ENCODE data around the gene STAP2.

Gene STAP2

DNA sequence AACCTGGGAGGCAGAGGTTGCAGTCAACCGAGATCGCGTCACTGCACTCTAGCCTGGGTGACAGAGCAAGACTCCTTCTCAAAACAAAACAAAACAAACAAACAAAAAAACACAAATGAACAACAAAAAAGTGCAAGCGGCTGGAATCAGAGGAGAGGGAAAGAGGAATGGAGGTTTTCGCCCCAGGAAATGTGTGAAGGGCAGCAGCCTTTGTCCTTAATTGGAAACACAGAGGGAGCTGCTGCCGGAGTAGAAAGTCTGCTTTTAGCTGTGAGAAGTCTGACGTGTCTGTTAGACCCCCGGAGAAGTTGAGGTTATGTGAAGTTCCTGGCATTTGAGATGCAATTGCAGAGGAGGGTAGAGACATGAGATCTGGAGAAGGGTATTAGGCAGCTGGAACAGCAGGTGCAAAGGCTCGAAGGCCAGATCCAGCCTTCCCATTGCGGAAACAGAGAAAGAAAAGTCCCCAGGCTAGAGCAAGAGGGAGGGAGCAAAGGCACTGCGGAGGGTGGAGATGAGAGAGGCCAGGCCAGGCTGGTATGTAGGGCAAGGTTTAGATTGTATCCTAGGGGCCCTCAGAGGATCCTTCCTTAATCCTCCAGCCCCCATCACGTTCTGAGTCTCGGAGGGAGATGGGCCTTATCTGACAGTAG is 36.9 kb downstream of the STAP2 start:
- Histone ChIP-seq H3K27ac (ENCODE audit: low read length, poor library complexity, severe bottlenecking) (no peak overlapping the region), H4K8ac (ENCODE audit: low read length) (no peak overlapping the region), H3K18ac (ENCODE audit: low read depth in 1 of 2, low read length in 2 of 2) (no peak overlapping the region), H3K4me2 (ENCODE audit: low read length, poor library complexity, severe bottlenecking) (no peak overlapping the region), H3K79me1 (replicated peaks; ENCODE audit: low read length, poor library complexity, severe bottlenecking) (no peaks in the 10 kb centered on the region), H3K36me3 (ENCODE audit: control insufficient read depth in 1 of 2, insufficient read depth in 2 of 2, low read depth in 1 of 2, low read length in 2 of 2) (peaks cover 0 to 6% of the 10 kb centered on the region in 2 experiments), H2BK12ac (ENCODE audit: low read length in 2 of 2) (no peak overlapping the region), H4K91ac (ENCODE audit: low read length) (peak overlapping the region; percentile 27), H3K23ac (ENCODE audit: low read length in 2 of 2) (no peak overlapping the region), H2BK120ac (ENCODE audit: low read depth, low read length) (no peak overlapping the region), H2AK5ac (ENCODE audit: low read length, severe bottlenecking) (no peak overlapping the region), H2BK5ac (ENCODE audit: low read depth, low read length, poor library complexity, severe bottlenecking) (no peak overlapping the region), H3K9me3 (ENCODE audit: control insufficient read depth, low read length) (no peaks in the 10 kb centered on the region), H3K4me1 (ENCODE audit: control insufficient read depth, insufficient read depth, low read depth, low read length) (peaks cover 13% of the 10 kb centered on the region), H3K14ac (ENCODE audit: low read length in 2 of 2) (no peak overlapping the region), H2BK15ac (ENCODE audit: low read depth, poor library complexity, severe bottlenecking) (peak overlapping the region; percentile 48), H3K4me3 (ENCODE audit: insufficient read depth in 1 of 2, low read depth in 1 of 2, low read length in 2 of 2) (no peak overlapping the region), H3K27me3 (ENCODE audit: control insufficient read depth in 1 of 2, insufficient read depth in 1 of 2, low read length in 2 of 2) (peaks cover 0 to 28% of the 10 kb centered on the region in 2 experiments), H2AFZ (ENCODE audit: low read depth, low read length) (no peak overlapping the region), H3K4ac (ENCODE audit: low read depth in 1 of 2, low read length in 2 of 2) (no peak overlapping the region), H3K9ac (ENCODE audit: low read length) (no peak overlapping the region)
- 62% methylated on average over 8 of the region's 13 CpGs for WGBS
- no peak for DNase-seq

DNA sequence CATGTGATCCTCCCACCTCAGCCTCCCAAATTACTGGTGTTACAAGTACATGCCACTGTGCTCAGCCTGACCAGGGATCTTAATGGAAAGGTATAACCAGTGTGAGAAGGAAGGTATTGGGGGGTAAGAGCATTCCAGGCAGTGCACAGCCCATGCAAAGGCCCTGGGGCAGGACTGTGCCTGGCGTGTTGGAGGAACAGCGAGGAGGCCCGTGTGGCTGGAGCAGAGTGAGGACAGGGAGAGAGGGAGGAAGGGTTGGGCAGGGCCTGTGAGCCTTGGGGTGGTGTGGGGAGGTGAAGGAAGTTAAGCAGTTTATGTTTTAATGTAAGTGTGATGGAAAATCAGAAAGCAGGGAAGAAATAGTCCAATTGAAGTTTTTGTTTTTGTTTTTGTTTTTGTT is 38.0 kb downstream of the STAP2 start:
- Histone ChIP-seq H2BK120ac (ENCODE audit: low read depth, low read length) (no peak overlapping the region), H3K79me1 (replicated peaks; ENCODE audit: low read length, poor library complexity, severe bottlenecking) (no peaks in the 10 kb centered on the region), H3K23ac (ENCODE audit: low read length in 2 of 2) (no peak overlapping the region), H3K9ac (ENCODE audit: low read length) (no peak overlapping the region), H4K91ac (ENCODE audit: low read length) (no peak overlapping the region), H2BK12ac (ENCODE audit: low read length in 2 of 2) (no peak overlapping the region), H4K8ac (ENCODE audit: low read length) (peak overlapping the region; percentile 15), H2BK5ac (ENCODE audit: low read depth, low read length, poor library complexity, severe bottlenecking) (no peak overlapping the region), H3K4me1 (ENCODE audit: control insufficient read depth, insufficient read depth, low read depth, low read length) (peaks cover 12% of the 10 kb centered on the region), H3K9me3 (ENCODE audit: control insufficient read depth, low read length) (no peaks in the 10 kb centered on the region), H3K18ac (ENCODE audit: low read depth in 1 of 2, low read length in 2 of 2) (no peak overlapping the region), H3K4ac (ENCODE audit: low read depth in 1 of 2, low read length in 2 of 2) (no peak overlapping the region), H3K36me3 (ENCODE audit: control insufficient read depth in 1 of 2, insufficient read depth in 2 of 2, low read depth in 1 of 2, low read length in 2 of 2) (no peaks in the 10 kb centered on the region), H2AK5ac (ENCODE audit: low read length, severe bottlenecking) (no peak overlapping the region), H3K27ac (ENCODE audit: low read length, poor library complexity, severe bottlenecking) (no peak overlapping the region), H3K14ac (ENCODE audit: low read length in 2 of 2) (no peak overlapping the region), H2AFZ (ENCODE audit: low read depth, low read length) (no peak overlapping the region), H3K27me3 (ENCODE audit: control insufficient read depth in 1 of 2, insufficient read depth in 1 of 2, low read length in 2 of 2) (peaks cover 0 to 31% of the 10 kb centered on the region in 2 experiments), H3K4me3 (ENCODE audit: insufficient read depth in 1 of 2, low read depth in 1 of 2, low read length in 2 of 2) (no peak overlapping the region), H2BK15ac (ENCODE audit: low read depth, poor library complexity, severe bottlenecking) (no peak overlapping the region), H3K4me2 (ENCODE audit: low read length, poor library complexity, severe bottlenecking) (no peak overlapping the region)
- WGBS, result 95% methylated on average over 3 of the region's 3 CpGs
- DNase-seq, result no peak

DNA sequence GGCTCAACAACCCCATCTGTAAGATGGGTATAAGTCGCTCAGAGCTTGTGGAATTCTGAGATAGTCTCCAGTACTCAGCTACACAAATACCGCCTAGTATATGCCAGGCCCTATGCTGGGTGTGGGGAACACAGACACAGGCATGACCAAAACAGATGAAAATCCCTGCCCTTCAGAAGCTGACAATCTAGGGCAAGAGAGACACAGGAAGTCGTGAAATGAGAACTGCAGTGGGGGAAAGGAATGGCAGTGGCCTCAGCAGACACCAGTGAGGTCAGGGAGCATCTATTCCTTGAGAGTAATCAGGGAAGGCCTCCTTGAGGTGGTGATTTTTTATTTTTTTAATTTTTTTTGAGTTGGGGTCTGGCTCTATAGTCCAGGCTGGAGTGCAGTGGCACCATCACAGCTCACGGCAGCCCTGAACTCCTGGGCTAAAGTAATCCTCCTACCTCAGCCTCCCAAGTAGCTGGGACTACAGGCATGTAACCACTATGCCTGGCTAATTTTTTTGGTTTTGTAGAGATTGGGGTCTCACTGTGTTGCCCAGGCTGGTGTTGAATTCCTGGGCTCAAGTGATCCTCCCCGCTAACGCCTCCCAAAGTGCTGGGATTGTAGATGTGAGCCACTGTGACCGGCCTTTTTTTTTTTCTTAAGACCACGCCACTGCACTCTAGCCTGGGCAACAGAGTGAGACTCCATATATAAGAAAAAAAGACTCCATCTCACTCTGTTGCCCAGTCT is 39.6 kb downstream of the STAP2 start:
- Histone ChIP-seq H2BK5ac (ENCODE audit: low read depth, low read length, poor library complexity, severe bottlenecking) (no peak overlapping the region), H3K4me1 (ENCODE audit: control insufficient read depth, insufficient read depth, low read depth, low read length) (peaks cover 2% of the 10 kb centered on the region), H3K36me3 (ENCODE audit: control insufficient read depth in 1 of 2, insufficient read depth in 2 of 2, low read depth in 1 of 2, low read length in 2 of 2) (no peaks in the 10 kb centered on the region), H3K27ac (ENCODE audit: low read length, poor library complexity, severe bottlenecking) (no peak overlapping the region), H3K9me3 (ENCODE audit: control insufficient read depth, low read length) (no peaks in the 10 kb centered on the region), H3K4ac (ENCODE audit: low read depth in 1 of 2, low read length in 2 of 2) (no peak overlapping the region), H3K14ac (ENCODE audit: low read length in 2 of 2) (no peak overlapping the region), H2BK120ac (ENCODE audit: low read depth, low read length) (no peak overlapping the region), H3K9ac (ENCODE audit: low read length) (no peak overlapping the region), H3K18ac (ENCODE audit: low read depth in 1 of 2, low read length in 2 of 2) (no peak overlapping the region), H3K23ac (ENCODE audit: low read length in 2 of 2) (no peak overlapping the region), H3K4me2 (ENCODE audit: low read length, poor library complexity, severe bottlenecking) (no peak overlapping the region), H4K8ac (ENCODE audit: low read length) (no peak overlapping the region), H4K91ac (ENCODE audit: low read length) (no peak overlapping the region), H3K4me3 (ENCODE audit: insufficient read depth in 1 of 2, low read depth in 1 of 2, low read length in 2 of 2) (no peak overlapping the region), H2BK15ac (ENCODE audit: low read depth, poor library complexity, severe bottlenecking) (no peak overlapping the region), H2AFZ (ENCODE audit: low read depth, low read length) (no peak overlapping the region), H3K79me1 (replicated peaks; ENCODE audit: low read length, poor library complexity, severe bottlenecking) (no peaks in the 10 kb centered on the region), H3K27me3 (ENCODE audit: control insufficient read depth in 1 of 2, insufficient read depth in 1 of 2, low read length in 2 of 2) (peaks cover 5 to 35% of the 10 kb centered on the region in 2 experiments), H2BK12ac (ENCODE audit: low read length in 2 of 2) (no peak overlapping the region), H2AK5ac (ENCODE audit: low read length, severe bottlenecking) (no peak overlapping the region)
- DNase-seq, result no peak
- 76% methylated on average over 8 of the region's 8 CpGs for WGBS

DNA sequence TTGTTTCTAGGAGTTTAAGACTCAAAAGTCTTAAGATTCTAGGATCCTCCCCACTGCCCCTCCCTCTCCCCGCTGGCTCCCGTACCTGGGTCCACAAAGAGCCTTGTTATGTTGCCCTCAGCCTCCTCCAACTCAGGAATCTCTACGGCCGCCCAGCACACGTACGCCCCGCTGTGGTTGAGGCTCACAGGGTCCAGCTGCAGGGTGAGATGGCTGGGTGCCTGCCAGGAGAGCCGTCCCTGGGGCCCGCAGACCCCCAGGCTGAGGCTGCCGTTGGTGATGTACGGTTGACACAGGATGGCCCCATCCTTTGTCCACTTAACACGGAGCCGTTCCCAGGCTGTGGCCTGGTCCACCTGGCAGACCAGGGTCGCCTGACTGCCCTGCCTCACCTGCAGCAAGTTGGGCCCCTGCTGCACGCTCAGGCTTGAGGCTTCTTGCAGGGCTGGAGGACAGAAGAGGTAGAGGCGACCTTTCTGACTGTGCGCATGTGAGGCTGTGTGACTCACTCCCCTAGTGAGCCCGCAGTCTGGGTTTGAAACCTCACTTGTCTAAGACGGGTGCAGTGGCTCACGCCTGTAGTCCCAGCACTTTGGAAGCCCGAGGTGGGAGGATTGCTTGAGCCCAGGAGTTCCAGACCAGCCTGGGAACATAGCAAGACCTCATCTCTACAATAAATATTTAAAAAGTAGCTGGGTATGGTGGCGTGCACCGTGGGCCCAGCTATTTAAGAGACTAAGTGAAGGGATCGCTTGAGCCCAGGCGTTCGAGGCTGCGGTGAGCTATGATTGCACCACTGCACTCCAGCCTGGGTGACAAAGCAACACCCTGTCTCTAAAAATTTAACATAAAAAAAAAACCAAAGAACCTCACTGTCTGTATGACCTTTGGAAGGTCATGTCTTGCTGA is 40.5 kb downstream of the STAP2 start:
- Histone ChIP-seq H3K27ac (ENCODE audit: low read length, poor library complexity, severe bottlenecking) (no peak overlapping the region), H3K18ac (ENCODE audit: low read depth in 1 of 2, low read length in 2 of 2) (no peak overlapping the region), H3K23ac (ENCODE audit: low read length in 2 of 2) (no peak overlapping the region), H3K4ac (ENCODE audit: low read depth in 1 of 2, low read length in 2 of 2) (no peak overlapping the region), H3K79me1 (replicated peaks; ENCODE audit: low read length, poor library complexity, severe bottlenecking) (no peaks in the 10 kb centered on the region), H3K14ac (ENCODE audit: low read length in 2 of 2) (peak overlapping the region in 1 of 2 experiments; percentile 46), H3K9me3 (ENCODE audit: control insufficient read depth, low read length) (no peaks in the 10 kb centered on the region), H3K27me3 (ENCODE audit: control insufficient read depth in 1 of 2, insufficient read depth in 1 of 2, low read length in 2 of 2) (peaks cover 5 to 36% of the 10 kb centered on the region in 2 experiments), H2BK15ac (ENCODE audit: low read depth, poor library complexity, severe bottlenecking) (peak overlapping the region; percentile 28), H4K8ac (ENCODE audit: low read length) (no peak overlapping the region), H2BK5ac (ENCODE audit: low read depth, low read length, poor library complexity, severe bottlenecking) (no peak overlapping the region), H3K36me3 (ENCODE audit: control insufficient read depth in 1 of 2, insufficient read depth in 2 of 2, low read depth in 1 of 2, low read length in 2 of 2) (no peaks in the 10 kb centered on the region), H2AK5ac (ENCODE audit: low read length, severe bottlenecking) (no peak overlapping the region), H3K4me2 (ENCODE audit: low read length, poor library complexity, severe bottlenecking) (no peak overlapping the region), H2BK12ac (ENCODE audit: low read length in 2 of 2) (no peak overlapping the region), H2BK120ac (ENCODE audit: low read depth, low read length) (no peak overlapping the region), H4K91ac (ENCODE audit: low read length) (no peak overlapping the region), H3K4me1 (ENCODE audit: control insufficient read depth, insufficient read depth, low read depth, low read length) (peaks cover 2% of the 10 kb centered on the region), H2AFZ (ENCODE audit: low read depth, low read length) (no peak overlapping the region), H3K9ac (ENCODE audit: low read length) (no peak overlapping the region), H3K4me3 (ENCODE audit: insufficient read depth in 1 of 2, low read depth in 1 of 2, low read length in 2 of 2) (no peak overlapping the region)
- no peak for DNase-seq
- 81% methylated on average over 26 of the region's 27 CpGs for WGBS

All from mesenchymal stem cell (in vitro differentiated cells and primary cell).